Astrocyte of the spinal cord (primary cell): Measurements from ENCODE around the gene RNGTT.

Experiments
- DNase-seq: peaks from one replicate; pipeline ENCODE4 v3.0.0; 2011; ENCODE audit warnings: low read depth, low spot score
- H3K4me3 ChIP-seq: 2 replicates; pipeline ENCODE4 v1.5.1; 2011; ENCODE audit warnings: low read depth, mild to moderate bottlenecking, low read length, moderate library complexity
- in situ Hi-C: cut with HindIII; loops from 2 replicates; pipeline ENCODE4 v1.10.0; 2017; ENCODE audit warnings: low sequenced_read_pairs
- TF ChIP-seq, protein P1 (sequence below): IDR thresholded peaks from 2 replicates; pipeline ENCODE4 v1.5.1; 2012; ENCODE audit warnings: low read depth, mild to moderate bottlenecking, low read length, inconsistent platforms

RNGTT gene

GRCh38 chr6:88626460-88626859 lies 337.0 kb downstream of the RNGTT start:
- in situ Hi-C loops, result no loop called here
- no peak overlapping the region for H3K4me3 ChIP-seq
- no peak for DNase-seq
- TF ChIP-seq, protein P1, sequence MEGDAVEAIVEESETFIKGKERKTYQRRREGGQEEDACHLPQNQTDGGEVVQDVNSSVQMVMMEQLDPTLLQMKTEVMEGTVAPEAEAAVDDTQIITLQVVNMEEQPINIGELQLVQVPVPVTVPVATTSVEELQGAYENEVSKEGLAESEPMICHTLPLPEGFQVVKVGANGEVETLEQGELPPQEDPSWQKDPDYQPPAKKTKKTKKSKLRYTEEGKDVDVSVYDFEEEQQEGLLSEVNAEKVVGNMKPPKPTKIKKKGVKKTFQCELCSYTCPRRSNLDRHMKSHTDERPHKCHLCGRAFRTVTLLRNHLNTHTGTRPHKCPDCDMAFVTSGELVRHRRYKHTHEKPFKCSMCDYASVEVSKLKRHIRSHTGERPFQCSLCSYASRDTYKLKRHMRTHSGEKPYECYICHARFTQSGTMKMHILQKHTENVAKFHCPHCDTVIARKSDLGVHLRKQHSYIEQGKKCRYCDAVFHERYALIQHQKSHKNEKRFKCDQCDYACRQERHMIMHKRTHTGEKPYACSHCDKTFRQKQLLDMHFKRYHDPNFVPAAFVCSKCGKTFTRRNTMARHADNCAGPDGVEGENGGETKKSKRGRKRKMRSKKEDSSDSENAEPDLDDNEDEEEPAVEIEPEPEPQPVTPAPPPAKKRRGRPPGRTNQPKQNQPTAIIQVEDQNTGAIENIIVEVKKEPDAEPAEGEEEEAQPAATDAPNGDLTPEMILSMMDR, result no peak

DNA sequence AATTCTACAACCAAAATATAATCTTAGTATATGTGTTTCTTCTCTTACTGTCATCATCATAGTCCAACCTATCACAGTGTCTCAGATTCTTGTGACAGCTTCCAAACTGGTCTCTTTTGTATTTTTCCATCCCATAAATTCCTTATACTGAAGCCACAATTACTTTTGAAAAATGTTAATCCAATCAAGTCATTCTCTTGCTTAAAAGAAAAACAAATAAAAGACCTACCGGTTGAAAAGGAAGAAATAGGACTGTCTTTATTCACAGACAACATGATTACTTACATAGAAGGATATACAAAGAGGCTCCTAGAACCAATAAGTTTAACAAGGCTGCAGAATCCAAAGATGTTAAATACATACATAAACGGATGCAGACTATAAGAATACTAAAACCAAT lies 339.9 kb downstream of the RNGTT start:
- H3K4me3 ChIP-seq, result no peak overlapping the region
- in situ Hi-C loops, result no loop called here
- TF ChIP-seq, protein P1, result no peak
- DNase-seq, result no peak

- no peak for DNase-seq
- H3K4me3 ChIP-seq, result no peak overlapping the region
- TF ChIP-seq, protein P1, result no peak
- in situ Hi-C loops, result no loop called here
These were observed 343.5 kb downstream of the RNGTT start for GRCh38 chr6:88619951-88620350.

DNA sequence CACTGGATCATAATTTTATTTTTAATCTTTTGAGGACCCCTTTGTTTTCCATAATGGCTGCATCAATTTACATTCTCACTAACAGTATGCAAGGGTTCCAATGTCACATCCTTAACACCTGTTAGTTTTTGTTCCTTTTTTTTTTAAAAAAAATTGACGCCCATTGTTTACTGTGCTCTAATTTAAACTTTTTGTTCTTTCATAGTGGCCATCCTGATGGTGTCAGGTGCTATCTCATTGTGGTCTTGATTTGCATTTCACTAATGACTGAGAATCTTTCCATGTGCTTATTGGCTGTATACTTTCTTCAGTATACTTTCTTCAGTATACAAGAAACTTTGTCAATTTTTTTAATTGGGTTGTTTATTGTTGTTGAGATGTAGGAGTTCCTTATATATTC lies 347.0 kb downstream of the RNGTT start:
- H3K4me3 ChIP-seq, result no peak overlapping the region
- no peak for DNase-seq
- in situ Hi-C loops, result no loop called here
- TF ChIP-seq, protein P1, result no peak

GRCh38 chr6:88614316-88614877 lies 349.0 kb downstream of the RNGTT start:
- no peak for DNase-seq
- TF ChIP-seq, protein P1, result no peak
- in situ Hi-C loops, result no loop called here
- no peak overlapping the region for H3K4me3 ChIP-seq

GRCh38 chr6:88612631-88613030 lies 350.8 kb downstream of the RNGTT start:
- no peak for DNase-seq
- no peak overlapping the region for H3K4me3 ChIP-seq
- TF ChIP-seq, protein P1, result no peak
- in situ Hi-C loops, result no loop called here

DNA sequence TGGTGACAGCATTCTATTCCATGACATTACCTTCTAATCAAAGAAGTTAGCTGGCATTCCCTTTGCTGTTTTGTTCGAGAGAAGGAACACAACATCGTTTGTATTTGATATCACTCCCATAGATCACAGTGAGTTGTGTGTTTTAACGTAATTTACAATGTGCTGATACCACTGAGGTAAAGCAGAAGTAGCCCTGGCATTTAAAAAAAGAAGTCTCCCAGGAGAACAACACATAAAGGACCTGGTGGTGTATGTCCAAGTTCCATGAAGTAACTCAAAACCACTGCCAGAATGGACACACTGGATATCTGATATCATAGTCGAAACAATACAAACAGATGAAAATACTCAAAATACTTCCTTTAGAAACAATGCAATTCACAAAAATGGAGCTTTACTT lies 351.7 kb downstream of the RNGTT start:
- in situ Hi-C loops, result no loop called here
- DNase-seq, result no peak
- H3K4me3 ChIP-seq, result no peak overlapping the region
- TF ChIP-seq, protein P1, result no peak
